HFFc6 (cell line): Measurements from ENCODE around the gene DCHS1. TPM values are rescaled to one million over a fixed set of nuclear protein-coding genes. Genes with fewer than 3 reads are reported as not detected.

Experiments
- DNase-seq: peaks from one replicate; pipeline ENCODE4 v3.0.0-alpha.2; 2018
- H3K27ac Mint-ChIP-seq: 2 replicates; pipeline ENCODE4 v1.8.0; 2020; ENCODE audit warnings: mild to moderate bottlenecking, mixed read lengths
- H3K27me3 Mint-ChIP-seq: 2 replicates; pipeline ENCODE4 v1.8.0; 2021; ENCODE audit warnings: mild to moderate bottlenecking, moderate library complexity, mixed read lengths; ENCODE audit not compliant: insufficient read depth
- H3K36me3 Mint-ChIP-seq: 2 replicates; pipeline ENCODE4 v1.8.0; 2021; ENCODE audit warnings: low read depth, mixed read lengths
- H3K4me1 Mint-ChIP-seq: 2 replicates; pipeline ENCODE4 v1.8.0; 2020; ENCODE audit warnings: low read depth, mixed read lengths
- H3K4me3 Mint-ChIP-seq: 2 replicates; pipeline ENCODE4 v1.8.0; 2020; ENCODE audit warnings: mild to moderate bottlenecking, moderate library complexity, mixed read lengths
- H3K9me3 Mint-ChIP-seq: 2 replicates; pipeline ENCODE4 v1.8.0; 2020; ENCODE audit warnings: mild to moderate bottlenecking, mixed read lengths
- total RNA-seq, 6 experiments: library from RNA; stranded (reverse); fragmentation: NEBNext Ultra II Directional; extraction: Animal tissue kit (Norgen Biotek cat#: 25700); gene quantifications; 2 replicates in 1 of 6; 3 replicates in 5 of 6; pipeline ENCODE4 v1.2.3, GENCODE V29; 2021
- TF ChIP-seq, protein P1 (sequence below): fragments of 200-600 bp; sonication (generic); IDR thresholded peaks from 2 replicates; pipeline ENCODE4 v1.5.0; 2021; ENCODE audit warnings: antibody characterized with exemption, mild to moderate bottlenecking

DCHS1 gene
- total RNA-seq, 6 experiments from 2014 or later = 1.4 to 2.8 (median 2.3) TPM

DNA sequence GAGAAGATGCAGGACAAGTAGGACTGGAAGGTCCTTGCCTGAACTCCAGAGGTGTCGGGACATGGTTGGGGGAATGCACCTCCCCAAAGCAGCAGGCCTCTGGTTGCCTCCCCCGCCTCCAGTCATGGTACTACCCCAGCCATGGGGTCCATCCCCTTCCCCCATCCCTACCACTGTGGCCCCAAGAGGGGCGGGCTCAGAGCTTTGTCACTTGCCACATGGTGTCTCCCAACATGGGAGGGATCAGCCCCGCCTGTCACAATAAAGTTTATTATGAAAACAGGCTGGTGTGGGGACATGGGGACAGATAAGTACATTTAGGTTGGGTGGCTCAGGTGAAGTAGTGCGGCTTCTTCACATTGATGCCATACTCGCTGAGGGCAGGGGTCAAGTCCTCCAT is 45.0 kb downstream of the DCHS1 start:
- Mint-ChIP-seq H3K27ac (no peak overlapping the region; the same call in none of the 2 replicates), H3K36me3 (peaks cover 48% of the 10 kb centered on the region), H3K4me1 (peaks cover 45% of the 10 kb centered on the region), H3K27me3 (peaks cover 2% of the 10 kb centered on the region), H3K9me3 (no peaks in the 10 kb centered on the region), H3K4me3 (peak overlapping the region; percentile 91; the same call in 1 of the 2 replicates)
- TF ChIP-seq, protein P1, sequence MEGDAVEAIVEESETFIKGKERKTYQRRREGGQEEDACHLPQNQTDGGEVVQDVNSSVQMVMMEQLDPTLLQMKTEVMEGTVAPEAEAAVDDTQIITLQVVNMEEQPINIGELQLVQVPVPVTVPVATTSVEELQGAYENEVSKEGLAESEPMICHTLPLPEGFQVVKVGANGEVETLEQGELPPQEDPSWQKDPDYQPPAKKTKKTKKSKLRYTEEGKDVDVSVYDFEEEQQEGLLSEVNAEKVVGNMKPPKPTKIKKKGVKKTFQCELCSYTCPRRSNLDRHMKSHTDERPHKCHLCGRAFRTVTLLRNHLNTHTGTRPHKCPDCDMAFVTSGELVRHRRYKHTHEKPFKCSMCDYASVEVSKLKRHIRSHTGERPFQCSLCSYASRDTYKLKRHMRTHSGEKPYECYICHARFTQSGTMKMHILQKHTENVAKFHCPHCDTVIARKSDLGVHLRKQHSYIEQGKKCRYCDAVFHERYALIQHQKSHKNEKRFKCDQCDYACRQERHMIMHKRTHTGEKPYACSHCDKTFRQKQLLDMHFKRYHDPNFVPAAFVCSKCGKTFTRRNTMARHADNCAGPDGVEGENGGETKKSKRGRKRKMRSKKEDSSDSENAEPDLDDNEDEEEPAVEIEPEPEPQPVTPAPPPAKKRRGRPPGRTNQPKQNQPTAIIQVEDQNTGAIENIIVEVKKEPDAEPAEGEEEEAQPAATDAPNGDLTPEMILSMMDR = no peak
- DNase-seq = no peak

DNA sequence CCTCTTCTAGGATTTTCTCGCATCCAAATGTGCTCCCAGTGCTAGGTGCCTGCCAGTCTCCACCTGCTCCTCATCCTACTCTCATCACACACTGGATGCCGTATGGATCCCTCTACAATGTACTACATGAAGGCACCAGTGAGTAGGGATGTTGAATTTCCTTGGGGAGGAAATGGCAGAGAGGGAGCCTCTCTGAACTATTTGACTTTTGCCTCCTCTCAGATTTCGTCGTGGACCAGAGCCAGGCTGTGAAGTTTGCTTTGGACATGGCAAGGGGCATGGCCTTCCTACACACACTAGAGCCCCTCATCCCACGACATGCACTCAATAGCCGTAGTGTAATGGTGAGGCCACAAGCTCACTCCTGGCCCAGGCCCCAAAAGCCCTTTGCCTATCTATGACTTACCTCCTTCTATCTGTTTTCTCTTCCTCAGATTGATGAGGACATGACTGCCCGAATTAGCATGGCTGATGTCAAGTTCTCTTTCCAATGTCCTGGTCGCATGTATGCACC is 46.0 kb downstream of the DCHS1 start:
- TF ChIP-seq, protein P1 = no peak
- Mint-ChIP-seq H3K27me3 (peaks cover 2% of the 10 kb centered on the region), H3K4me1 (peaks cover 45% of the 10 kb centered on the region), H3K27ac (no peak overlapping the region; the same call in none of the 2 replicates), H3K9me3 (no peaks in the 10 kb centered on the region), H3K4me3 (peak overlapping the region; percentile 13; the same call in 1 of the 2 replicates), H3K36me3 (peaks cover 43% of the 10 kb centered on the region)
- DNase-seq = no peak

DNA sequence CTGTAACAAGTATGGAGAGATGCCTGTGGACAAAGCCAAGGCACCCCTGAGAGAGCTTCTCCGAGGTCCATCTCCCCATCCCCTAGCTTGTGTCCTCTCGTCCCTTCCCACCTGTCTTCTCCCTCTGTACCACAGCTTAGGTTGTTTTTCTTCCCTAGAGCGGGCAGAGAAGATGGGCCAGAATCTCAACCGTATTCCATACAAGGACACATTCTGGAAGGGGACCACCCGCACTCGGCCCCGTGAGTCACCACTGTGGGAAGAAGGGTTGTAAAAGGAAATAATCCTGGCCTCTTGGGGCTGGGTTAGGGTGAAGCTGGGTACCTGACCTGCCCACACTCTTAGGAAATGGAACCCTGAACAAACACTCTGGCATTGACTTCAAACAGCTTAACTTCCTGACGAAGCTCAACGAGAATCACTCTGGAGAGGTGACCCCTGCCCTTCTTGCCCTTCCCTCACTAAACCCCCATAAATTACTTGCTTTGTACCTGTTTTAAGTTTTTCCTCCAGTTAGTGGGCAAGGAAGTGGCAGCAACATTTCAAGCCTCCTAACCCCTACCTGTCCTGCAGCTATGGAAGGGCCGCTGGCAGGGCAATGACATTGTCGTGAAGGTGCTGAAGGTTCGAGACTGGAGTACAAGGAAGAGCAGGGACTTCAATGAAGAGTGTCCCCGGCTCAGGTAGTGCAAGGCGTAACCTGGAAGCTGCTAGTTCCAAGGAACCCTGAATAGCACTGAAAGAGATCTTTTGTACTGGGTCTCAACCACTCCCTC is 46.7 kb downstream of the DCHS1 start:
- Mint-ChIP-seq H3K27ac (no peak overlapping the region; the same call in none of the 2 replicates), H3K27me3 (peaks cover 2% of the 10 kb centered on the region), H3K36me3 (peaks cover 43% of the 10 kb centered on the region), H3K4me1 (peaks cover 45% of the 10 kb centered on the region), H3K9me3 (no peaks in the 10 kb centered on the region), H3K4me3 (no peak overlapping the region)
- no peak for DNase-seq
- TF ChIP-seq, protein P1 = no peak

DNA sequence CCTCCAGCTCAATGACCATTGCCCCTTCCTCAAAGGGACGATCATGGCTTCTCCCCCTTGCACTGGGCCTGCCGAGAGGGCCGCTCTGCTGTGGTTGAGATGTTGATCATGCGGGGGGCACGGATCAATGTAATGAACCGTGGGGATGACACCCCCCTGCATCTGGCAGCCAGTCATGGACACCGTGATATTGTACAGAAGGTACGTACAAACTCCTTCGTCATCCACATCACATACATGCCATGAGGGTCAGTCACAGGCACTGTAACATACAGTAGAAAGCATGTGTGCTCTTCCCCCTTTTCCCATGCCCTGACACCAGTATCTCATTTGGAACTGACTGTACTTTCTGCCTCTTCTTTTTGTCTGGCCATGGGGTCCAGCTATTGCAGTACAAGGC is 47.6 kb downstream of the DCHS1 start:
- Mint-ChIP-seq H3K27ac (no peak overlapping the region; the same call in 1 of the 2 replicates), H3K9me3 (no peaks in the 10 kb centered on the region), H3K4me3 (no peak overlapping the region), H3K4me1 (peaks cover 45% of the 10 kb centered on the region), H3K27me3 (peaks cover 2% of the 10 kb centered on the region), H3K36me3 (peaks cover 43% of the 10 kb centered on the region)
- TF ChIP-seq, protein P1 = no peak
- no peak for DNase-seq

DNA sequence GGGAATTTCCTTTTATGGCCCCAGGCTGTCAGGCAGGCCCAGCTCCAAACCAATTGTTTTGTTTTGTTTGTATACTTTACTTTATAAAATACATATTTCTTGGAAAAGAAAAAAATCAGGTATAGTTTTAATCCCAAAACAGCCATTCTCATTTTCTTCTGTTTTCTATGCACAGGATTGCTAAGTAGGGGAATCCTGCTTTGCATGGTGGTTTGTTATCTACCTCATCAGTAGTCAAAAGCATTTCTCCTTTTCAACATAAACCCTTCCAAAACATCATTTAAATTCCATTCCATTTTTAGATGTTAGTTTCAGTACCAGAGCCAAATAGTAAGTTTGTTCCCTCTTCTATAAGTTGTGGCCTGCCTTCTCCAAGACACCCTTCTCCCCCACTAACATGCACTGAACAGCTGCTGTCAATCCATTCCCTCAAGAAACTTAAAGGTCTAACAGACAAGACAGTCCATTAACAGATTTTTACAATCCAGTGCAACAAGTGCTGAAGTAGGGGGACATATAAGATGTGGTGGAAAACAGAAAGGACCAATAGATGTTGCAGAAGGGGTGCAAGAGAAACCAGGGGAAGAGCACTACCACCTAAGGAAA is 48.3 kb downstream of the DCHS1 start:
- no peak overlapping the region; the same call in 1 of the 2 replicates for H3K4me3 Mint-ChIP-seq
- peaks cover 2% of the 10 kb centered on the region for H3K27me3 Mint-ChIP-seq
- TF ChIP-seq, protein P1 = no peak
- H3K27ac Mint-ChIP-seq = no peak overlapping the region; the same call in 1 of the 2 replicates
- H3K9me3 Mint-ChIP-seq = no peaks in the 10 kb centered on the region
- peaks cover 43% of the 10 kb centered on the region for H3K36me3 Mint-ChIP-seq
- peaks cover 45% of the 10 kb centered on the region for H3K4me1 Mint-ChIP-seq
- peak; percentile 38 for DNase-seq
